Measurements from ENCODE around the gene KRTAP5-9.

Gene KRTAP5-9

DNA sequence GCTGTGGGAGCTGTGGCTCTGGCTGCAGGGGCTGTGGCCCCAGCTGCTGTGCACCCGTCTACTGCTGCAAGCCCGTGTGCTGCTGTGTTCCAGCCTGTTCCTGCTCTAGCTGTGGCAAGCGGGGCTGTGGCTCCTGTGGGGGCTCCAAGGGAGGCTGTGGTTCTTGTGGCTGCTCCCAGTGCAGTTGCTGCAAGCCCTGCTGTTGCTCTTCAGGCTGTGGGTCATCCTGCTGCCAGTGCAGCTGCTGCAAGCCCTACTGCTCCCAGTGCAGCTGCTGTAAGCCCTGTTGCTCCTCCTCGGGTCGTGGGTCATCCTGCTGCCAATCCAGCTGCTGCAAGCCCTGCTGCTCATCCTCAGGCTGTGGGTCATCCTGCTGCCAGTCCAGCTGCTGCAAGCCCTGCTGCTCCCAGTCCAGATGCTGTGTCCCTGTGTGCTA, 514 bp downstream of the KRTAP5-9 start:
- no peak for TF ChIP-seq SIN3A (IDR thresholded peaks at IDR 0.05; ENCODE audit: borderline replicate concordance, insufficient read depth, low read length)
- TF ChIP-seq POLR2AphosphoS5 (IDR thresholded peaks at IDR 0.05; ENCODE audit: low read depth, low read length): no peak
- no peak for TF ChIP-seq FOXP2 (optimal IDR thresholded peaks at IDR 0.05; ENCODE audit: borderline replicate concordance, extremely low read depth, extremely low read length, insufficient read depth)
- TF ChIP-seq REST (IDR thresholded peaks at IDR 0.05; ENCODE audit: insufficient read depth in 1 of 2, low read depth in 2 of 2, low read length in 2 of 2): no peak
- no peak for TF ChIP-seq TAF1 (IDR thresholded peaks at IDR 0.05; ENCODE audit: borderline replicate concordance, insufficient read depth, low read length)

DNA sequence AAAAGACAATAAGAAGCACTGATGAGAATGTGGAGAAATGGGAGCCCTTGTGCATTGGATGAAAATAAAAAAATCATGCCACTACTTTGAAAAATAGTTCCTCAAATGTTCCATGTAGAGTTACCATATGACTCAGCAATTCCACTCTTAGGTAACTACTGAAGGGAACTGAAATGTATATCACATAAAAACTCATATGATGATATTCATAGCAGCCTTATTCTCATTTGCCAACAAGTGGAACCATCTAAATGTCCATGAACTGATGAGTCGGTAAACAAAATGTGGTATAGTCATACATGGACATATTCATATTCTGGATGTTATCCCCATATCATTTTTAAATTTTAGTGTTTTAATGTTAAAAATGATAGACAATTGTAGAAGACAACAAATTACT, 3.5 kb downstream of the KRTAP5-9 start:
- TF ChIP-seq TAF1 (IDR thresholded peaks at IDR 0.05; ENCODE audit: borderline replicate concordance, insufficient read depth, low read length) (no peak), FOXP2 (optimal IDR thresholded peaks at IDR 0.05; ENCODE audit: borderline replicate concordance, extremely low read depth, extremely low read length, insufficient read depth) (no peak), POLR2AphosphoS5 (IDR thresholded peaks at IDR 0.05; ENCODE audit: low read depth, low read length) (no peak), SIN3A (IDR thresholded peaks at IDR 0.05; ENCODE audit: borderline replicate concordance, insufficient read depth, low read length) (no peak), REST (IDR thresholded peaks at IDR 0.05; ENCODE audit: insufficient read depth in 1 of 2, low read depth in 2 of 2, low read length in 2 of 2) (no peak)

- no peak for TF ChIP-seq TAF1 (IDR thresholded peaks at IDR 0.05; ENCODE audit: borderline replicate concordance, insufficient read depth, low read length)
- TF ChIP-seq FOXP2 (optimal IDR thresholded peaks at IDR 0.05; ENCODE audit: borderline replicate concordance, extremely low read depth, extremely low read length, insufficient read depth): no peak
- TF ChIP-seq REST (IDR thresholded peaks at IDR 0.05; ENCODE audit: insufficient read depth in 1 of 2, low read depth in 2 of 2, low read length in 2 of 2): no peak
- no peak for TF ChIP-seq POLR2AphosphoS5 (IDR thresholded peaks at IDR 0.05; ENCODE audit: low read depth, low read length)
- no peak for TF ChIP-seq SIN3A (IDR thresholded peaks at IDR 0.05; ENCODE audit: borderline replicate concordance, insufficient read depth, low read length)
Observed at GRCh38 chr11:71554996-71555395, 6.8 kb downstream of the KRTAP5-9 start.

DNA sequence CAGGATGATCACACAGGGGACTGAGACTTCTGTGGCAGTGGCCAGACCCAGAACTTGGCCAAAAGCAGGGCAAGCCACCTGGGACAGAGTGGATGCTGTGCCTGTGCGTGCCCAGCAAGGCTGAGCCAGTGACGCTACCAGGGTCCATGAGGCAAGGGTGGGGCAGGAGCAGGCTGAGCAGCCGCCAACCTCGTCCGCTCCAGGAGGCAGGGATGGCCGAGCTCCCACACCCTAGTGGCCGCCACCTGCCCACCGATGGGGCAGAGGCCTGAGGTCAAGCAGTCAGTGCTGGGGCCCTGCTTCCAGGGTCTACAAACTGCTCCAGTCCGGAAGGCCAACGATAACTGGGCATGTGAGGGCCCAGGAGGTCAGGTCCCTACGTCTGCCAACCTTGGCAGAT, 7.3 kb downstream of the KRTAP5-9 start:
- TF ChIP-seq REST (IDR thresholded peaks at IDR 0.05; ENCODE audit: insufficient read depth in 1 of 2, low read depth in 2 of 2, low read length in 2 of 2): no peak
- TF ChIP-seq SIN3A (IDR thresholded peaks at IDR 0.05; ENCODE audit: borderline replicate concordance, insufficient read depth, low read length): no peak
- no peak for TF ChIP-seq TAF1 (IDR thresholded peaks at IDR 0.05; ENCODE audit: borderline replicate concordance, insufficient read depth, low read length)
- TF ChIP-seq FOXP2 (optimal IDR thresholded peaks at IDR 0.05; ENCODE audit: borderline replicate concordance, extremely low read depth, extremely low read length, insufficient read depth): no peak
- TF ChIP-seq POLR2AphosphoS5 (IDR thresholded peaks at IDR 0.05; ENCODE audit: low read depth, low read length): no peak

- no peak for TF ChIP-seq FOXP2 (optimal IDR thresholded peaks at IDR 0.05; ENCODE audit: borderline replicate concordance, extremely low read depth, extremely low read length, insufficient read depth)
Observed at GRCh38 chr11:71556018-71556417, 7.8 kb downstream of the KRTAP5-9 start.

Data from PFSK-1 (cell line).